Neutrophil (primary cell): Measurements from ENCODE around the gene KCNK15.

Experiments
- H3K27ac ChIP-seq: fragments of 200-600 bp; sonication (generic); 2 replicates; pipeline ENCODE4 v1.5.1; 2016; ENCODE audit warnings: mild to moderate bottlenecking, moderate library complexity
- H3K27me3 ChIP-seq: fragments of 200-600 bp; sonication (generic); 2 replicates; pipeline ENCODE4 v1.6.0; 2016; ENCODE audit warnings: mild to moderate bottlenecking
- H3K36me3 ChIP-seq: fragments of 200-600 bp; sonication (generic); 2 replicates; pipeline ENCODE4 v1.5.1; 2017
- H3K4me1 ChIP-seq, 2 experiments: fragments of 200-600 bp in 1 of 2; sonication (generic) in 1 of 2; 1 replicate in 1 of 2; 2 replicates in 1 of 2; pipeline versions ENCODE4 v1.5.1 to v1.6.1; 2013 to 2016; ENCODE audit warnings: low read depth in 1 of 2, low read length in 1 of 2, mild to moderate bottlenecking in 1 of 2, moderate library complexity in 1 of 2; ENCODE audit not compliant: control insufficient read depth in 1 of 2, insufficient read depth in 1 of 2
- H3K4me3 ChIP-seq, 2 experiments: fragments of 200-600 bp in 1 of 2; sonication (generic) in 1 of 2; 1 replicate in 1 of 2; 2 replicates in 1 of 2; pipeline ENCODE4 v1.5.1; 2013 to 2016; ENCODE audit warnings: low read depth in 1 of 2, low read length in 1 of 2, mild to moderate bottlenecking in 1 of 2, moderate library complexity in 1 of 2
- H3K9me3 ChIP-seq: fragments of 200-600 bp; sonication (generic); 2 replicates; pipeline ENCODE4 v1.5.1; 2016
- CTCF ChIP-seq: fragments of 200-600 bp; sonication (generic); IDR thresholded peaks from 2 replicates; pipeline ENCODE4 v1.5.1; 2016; ENCODE audit warnings: antibody characterized with exemption

The KCNK15 gene

GRCh38 chr20:44717986-44718385 lies 27.7 kb upstream of the KCNK15 start:
- Histone ChIP-seq H3K36me3 (no peaks in the 10 kb centered on the region), H3K27ac (no peak overlapping the region), H3K27me3 (no peaks in the 10 kb centered on the region), H3K4me3 (no peak overlapping the region), H3K9me3 (no peaks in the 10 kb centered on the region), H3K4me1 (no peaks in the 10 kb centered on the region)
- TF ChIP-seq CTCF: no peak

- Histone ChIP-seq H3K4me3 (no peak overlapping the region), H3K27me3 (no peaks in the 10 kb centered on the region), H3K9me3 (no peaks in the 10 kb centered on the region), H3K36me3 (no peaks in the 10 kb centered on the region), H3K27ac (no peak overlapping the region), H3K4me1 (no peaks in the 10 kb centered on the region)
- no peak for TF ChIP-seq CTCF
Measured at GRCh38 chr20:44719841-44720240, 25.8 kb upstream of the KCNK15 start.

- Histone ChIP-seq H3K27me3 (no peaks in the 10 kb centered on the region), H3K4me3 (no peak overlapping the region), H3K4me1 (no peaks in the 10 kb centered on the region), H3K27ac (no peak overlapping the region), H3K9me3 (no peaks in the 10 kb centered on the region), H3K36me3 (no peaks in the 10 kb centered on the region)
- TF ChIP-seq CTCF: no peak
Measured at GRCh38 chr20:44720621-44720996, 25.1 kb upstream of the KCNK15 start.

GRCh38 chr20:44720997-44721784 lies 24.5 kb upstream of the KCNK15 start:
- TF ChIP-seq CTCF: no peak

GRCh38 chr20:44721785-44722054 lies 23.9 kb upstream of the KCNK15 start:
- Histone ChIP-seq H3K4me1 (no peaks in the 10 kb centered on the region), H3K9me3 (no peaks in the 10 kb centered on the region), H3K27ac (no peak overlapping the region), H3K27me3 (no peaks in the 10 kb centered on the region), H3K4me3 (no peak overlapping the region), H3K36me3 (no peaks in the 10 kb centered on the region)
- TF ChIP-seq CTCF: no peak

More at GRCh38 chr20:44720997-44721784, 24.5 kb upstream of the KCNK15 start:
- H3K27me3 ChIP-seq: no peaks in the 10 kb centered on the region
- H3K27ac ChIP-seq: no peak overlapping the region
- H3K4me3 ChIP-seq: no peak overlapping the region
- no peaks in the 10 kb centered on the region for H3K9me3 ChIP-seq
- no peaks in the 10 kb centered on the region for H3K36me3 ChIP-seq
- no peaks in the 10 kb centered on the region for H3K4me1 ChIP-seq
